Esophagus squamous epithelium (tissue), 4 donors: Measurements from ENCODE around the gene PGLYRP2.

Experiments
- POLR2A ChIP-seq, 4 donors: fragments of 450-650 bp; IDR thresholded peaks; one replicate each; pipeline ENCODE4 v1.6.1; 2017; ENCODE audit warnings: antibody characterized with exemption in 4 of 4, mild to moderate bottlenecking in 4 of 4, moderate library complexity in 3 of 4
- TF ChIP-seq, protein P1 (sequence below), 6 experiments: fragments of 450-650 bp in 4 of 6; fragments of 200-600 bp in 2 of 6; sonication (generic) in 2 of 6; IDR thresholded peaks; one replicate each; pipeline ENCODE4 v1.5.1; 2016 to 2019; ENCODE audit warnings: antibody characterized with exemption in 6 of 6, mild to moderate bottlenecking in 4 of 6, moderate library complexity in 4 of 6

DNA sequence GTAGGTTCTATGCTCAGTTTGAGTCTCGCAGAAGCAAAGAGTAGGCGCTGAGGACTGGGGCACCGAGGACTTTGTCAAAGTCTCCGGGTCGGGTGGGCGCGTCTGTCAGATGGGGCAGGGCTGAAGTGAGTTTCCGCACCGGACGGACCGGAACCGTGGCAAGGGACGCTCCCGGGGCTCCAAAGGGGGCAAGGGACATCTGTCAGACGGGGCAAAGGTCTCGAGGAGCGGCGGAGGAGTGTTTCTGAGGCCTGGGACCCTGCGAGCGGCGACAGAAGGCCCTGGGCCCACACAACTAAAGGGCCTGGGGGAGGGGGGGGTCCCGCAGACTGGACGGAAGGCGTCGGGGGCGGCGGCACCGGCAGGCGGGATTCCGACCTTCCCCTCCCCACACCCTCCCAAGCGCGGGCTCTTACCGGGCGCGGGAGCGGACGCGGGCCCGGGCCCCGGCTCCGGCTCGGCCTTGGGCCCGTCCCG, 47.2 kb downstream of the PGLYRP2 start:
- TF ChIP-seq, protein P1, sequence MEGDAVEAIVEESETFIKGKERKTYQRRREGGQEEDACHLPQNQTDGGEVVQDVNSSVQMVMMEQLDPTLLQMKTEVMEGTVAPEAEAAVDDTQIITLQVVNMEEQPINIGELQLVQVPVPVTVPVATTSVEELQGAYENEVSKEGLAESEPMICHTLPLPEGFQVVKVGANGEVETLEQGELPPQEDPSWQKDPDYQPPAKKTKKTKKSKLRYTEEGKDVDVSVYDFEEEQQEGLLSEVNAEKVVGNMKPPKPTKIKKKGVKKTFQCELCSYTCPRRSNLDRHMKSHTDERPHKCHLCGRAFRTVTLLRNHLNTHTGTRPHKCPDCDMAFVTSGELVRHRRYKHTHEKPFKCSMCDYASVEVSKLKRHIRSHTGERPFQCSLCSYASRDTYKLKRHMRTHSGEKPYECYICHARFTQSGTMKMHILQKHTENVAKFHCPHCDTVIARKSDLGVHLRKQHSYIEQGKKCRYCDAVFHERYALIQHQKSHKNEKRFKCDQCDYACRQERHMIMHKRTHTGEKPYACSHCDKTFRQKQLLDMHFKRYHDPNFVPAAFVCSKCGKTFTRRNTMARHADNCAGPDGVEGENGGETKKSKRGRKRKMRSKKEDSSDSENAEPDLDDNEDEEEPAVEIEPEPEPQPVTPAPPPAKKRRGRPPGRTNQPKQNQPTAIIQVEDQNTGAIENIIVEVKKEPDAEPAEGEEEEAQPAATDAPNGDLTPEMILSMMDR (IDR thresholded peaks at IDR 0.05): no peak
- TF ChIP-seq POLR2A (IDR thresholded peaks at IDR 0.05): no peak
